Liver (tissue), 9 donors: Measurements from ENCODE around the gene ANKFN1. TPM values are rescaled to one million over a fixed set of nuclear protein-coding genes. Genes with fewer than 3 reads are reported as not detected.

ENCODE experiments used
- DNase-seq: peaks from one replicate; pipeline ENCODE4 v3.0.0-alpha.2; 2017; ENCODE audit warnings: low spot score
- H3K27ac ChIP-seq, 2 donors: one replicate each; pipeline ENCODE4 v1.7.0; 2013; ENCODE audit warnings: inconsistent platforms in 2 of 2, low read length in 2 of 2, control low read depth in 1 of 2, low read depth in 1 of 2, mild to moderate bottlenecking in 1 of 2
- H3K27me3 ChIP-seq, 4 donors: one replicate each; pipeline versions ENCODE4 v1.6.1 to v1.7.0; 2013; ENCODE audit warnings: low read length in 3 of 4, inconsistent platforms in 1 of 4, mild to moderate bottlenecking in 1 of 4, moderate library complexity in 1 of 4; ENCODE audit not compliant: control insufficient read depth in 4 of 4, insufficient read depth in 4 of 4
- H3K36me3 ChIP-seq, 4 donors: one replicate each; pipeline versions ENCODE4 v1.6.1 to v1.7.0; 2013; ENCODE audit warnings: low read length in 3 of 4, mild to moderate bottlenecking in 3 of 4, low read depth in 1 of 4, moderate library complexity in 1 of 4; ENCODE audit not compliant: control insufficient read depth in 4 of 4, insufficient read depth in 3 of 4
- H3K4me1 ChIP-seq, 4 donors: one replicate each; pipeline versions ENCODE4 v1.6.1 to v1.7.0; 2013; ENCODE audit warnings: low read length in 3 of 4, mild to moderate bottlenecking in 3 of 4, moderate library complexity in 1 of 4; ENCODE audit not compliant: control insufficient read depth in 4 of 4, insufficient read depth in 4 of 4
- H3K4me3 ChIP-seq, 3 donors: one replicate each; pipeline versions ENCODE4 v1.6.1 to v1.7.0; 2013; ENCODE audit warnings: low read length in 3 of 3, control low read depth in 1 of 3, low read depth in 1 of 3, mild to moderate bottlenecking in 1 of 3
- H3K9ac ChIP-seq, 2 donors: one replicate each; pipeline ENCODE4 v1.7.0; 2013; ENCODE audit warnings: low read length in 2 of 2, mild to moderate bottlenecking in 2 of 2, moderate library complexity in 2 of 2, control low read depth in 1 of 2, low read depth in 1 of 2
- H3K9me3 ChIP-seq, 4 donors: one replicate each; pipeline versions ENCODE4 v1.6.1 to v1.7.0; 2013; ENCODE audit warnings: low read length in 3 of 4; ENCODE audit not compliant: control insufficient read depth in 4 of 4
- ATF3 ChIP-seq: IDR thresholded peaks from 2 replicates; pipeline ENCODE4 v1.6.1; 2016; ENCODE audit warnings: antibody characterized with exemption
- CTCF ChIP-seq: fragments of 150-350 bp; IDR thresholded peaks from 2 replicates; pipeline ENCODE4 v1.5.1; 2017; ENCODE audit warnings: improper control_type of control experiment, low read depth, low read length; ENCODE audit not compliant: missing input control
- EGR1 ChIP-seq, 2 donors: IDR thresholded peaks; 2 replicates each; pipeline ENCODE4 v1.6.1; 2016 to 2018; ENCODE audit warnings: antibody characterized with exemption in 2 of 2, low read depth in 2 of 2
- FOXA1 ChIP-seq: IDR thresholded peaks from 2 replicates; pipeline ENCODE4 v1.6.1; 2016; ENCODE audit warnings: antibody characterized with exemption
- FOXA2 ChIP-seq: IDR thresholded peaks from 2 replicates; pipeline ENCODE4 v1.6.1; 2016; ENCODE audit warnings: antibody characterized with exemption
- GABPA ChIP-seq, 2 donors: IDR thresholded peaks in 1 of 2; conservative IDR thresholded peaks in 1 of 2; 2 replicates each; pipeline ENCODE4 v1.6.1; 2016; ENCODE audit warnings: antibody characterized with exemption in 2 of 2, mild to moderate bottlenecking in 1 of 2, moderate library complexity in 1 of 2
- HNF4G ChIP-seq: IDR thresholded peaks from 2 replicates; pipeline ENCODE4 v1.6.1; 2016; ENCODE audit warnings: antibody characterized with exemption
- JUND ChIP-seq, 2 donors: IDR thresholded peaks; 2 replicates each; pipeline ENCODE4 v1.6.1; 2016; ENCODE audit warnings: antibody characterized with exemption in 2 of 2
- MAX ChIP-seq: IDR thresholded peaks from 2 replicates; pipeline ENCODE4 v1.6.1; 2016; ENCODE audit warnings: antibody characterized with exemption
- NR2F2 ChIP-seq: IDR thresholded peaks from 2 replicates; pipeline ENCODE4 v1.6.1; 2016; ENCODE audit warnings: antibody characterized with exemption
- RAD21 ChIP-seq, 2 donors: IDR thresholded peaks; 2 replicates each; pipeline ENCODE4 v1.6.1; 2016; ENCODE audit warnings: antibody characterized with exemption in 2 of 2, mild to moderate bottlenecking in 2 of 2
- REST ChIP-seq: IDR thresholded peaks from 2 replicates; pipeline ENCODE4 v1.6.1; 2016; ENCODE audit warnings: antibody characterized with exemption, mild to moderate bottlenecking
- RXRA ChIP-seq, 2 donors: IDR thresholded peaks; 2 replicates each; pipeline ENCODE4 v1.6.1; 2017 to 2018; ENCODE audit warnings: antibody characterized with exemption in 2 of 2, mild to moderate bottlenecking in 1 of 2
- SP1 ChIP-seq: IDR thresholded peaks from 2 replicates; pipeline ENCODE4 v1.6.1; 2018; ENCODE audit warnings: antibody characterized with exemption, mild to moderate bottlenecking
- TAF1 ChIP-seq: conservative IDR thresholded peaks from 2 replicates; pipeline ENCODE4 v1.6.1; 2016; ENCODE audit warnings: antibody characterized with exemption, mild to moderate bottlenecking
- YY1 ChIP-seq: IDR thresholded peaks from 2 replicates; pipeline ENCODE4 v1.6.1; 2016; ENCODE audit warnings: antibody characterized with exemption, mild to moderate bottlenecking
- ZBTB33 ChIP-seq: IDR thresholded peaks from 2 replicates; pipeline ENCODE4 v1.6.1; 2016; ENCODE audit warnings: antibody characterized with exemption
- WGBS: extraction: QIAGEN DNeasy Blood & Tissue Kit; methylation state at CpG from one replicate; pipeline ENCODE4 v1.1.7; 2013; 5-methylcytosine and 5-hydroxymethylcytosine counted together
- polyA plus RNA-seq, 2 donors: library from polyadenylated mRNA; stranded (reverse) in 1 of 2; unstranded in 1 of 2; fragments of 200-250 nt in 1 of 2; fragments of >200 nt in 1 of 2; fragmentation: Nextera tagmentation in 1 of 2; extraction: Ambion mirVana in 1 of 2; gene quantifications; one replicate each; pipeline versions ENCODE4 v1.2.1 to v1.2.3, GENCODE V29; 2013 to 2015
- total RNA-seq, 2 donors: library from RNA; depleted of rRNA; stranded (reverse); fragments of >200 nt; gene quantifications; one replicate each; pipeline ENCODE4 v1.2.3, GENCODE V29; 2014
- donor health status: healthy.
- donor health status: healthy.
- donor health status: healthy.
- donor health status: healthy.
- donor health status: healthy.

The ANKFN1 gene
- total and polyA plus RNA-seq, 4 donors = not detected

- DNase-seq = no peak
- H3K9me3 ChIP-seq = no peaks in the 10 kb centered on the region
- H3K27ac ChIP-seq = no peak overlapping the region
- no peaks in the 10 kb centered on the region for H3K27me3 ChIP-seq
- 83% methylated on average over 2 of the region's 2 CpGs for WGBS
- no peaks in the 10 kb centered on the region for H3K4me1 ChIP-seq
- no peaks in the 10 kb centered on the region for H3K36me3 ChIP-seq
- no peak overlapping the region for H3K9ac ChIP-seq
- H3K4me3 ChIP-seq = no peak overlapping the region
- TF ChIP-seq FOXA2 (no peak), MAX (no peak), FOXA1 (no peak), REST (no peak), EGR1 (IDR thresholded peaks at IDR 0.05; ENCODE audit: low read depth in 2 of 2) (no peak), RAD21 (IDR thresholded peaks at IDR 0.05) (no peak), RXRA (IDR thresholded peaks at IDR 0.05) (no peak), YY1 (no peak), JUND (IDR thresholded peaks at IDR 0.05) (no peak), ATF3 (no peak), NR2F2 (no peak), SP1 (no peak), GABPA (IDR thresholded peaks at IDR 0.05 in 1 of 2, conservative IDR thresholded peaks at IDR 0.05 in 1 of 2) (no peak), TAF1 (no peak), HNF4G (no peak), ZBTB33 (no peak)
Measured at GRCh38 chr17:56488800-56489199, 335.5 kb downstream of the ANKFN1 start.

GRCh38 chr17:56489980-56490379 is 336.7 kb downstream of the ANKFN1 start:
- 81% methylated on average over 2 of the region's 2 CpGs for WGBS
- Histone ChIP-seq H3K36me3 (no peaks in the 10 kb centered on the region), H3K27ac (no peak overlapping the region), H3K4me3 (no peak overlapping the region), H3K27me3 (no peaks in the 10 kb centered on the region), H3K9me3 (no peaks in the 10 kb centered on the region), H3K4me1 (no peaks in the 10 kb centered on the region), H3K9ac (no peak overlapping the region)
- DNase-seq = no peak
- TF ChIP-seq TAF1 = no peak
- TF ChIP-seq FOXA1 = no peak
- no peak for TF ChIP-seq RAD21 (IDR thresholded peaks at IDR 0.05)
- TF ChIP-seq CTCF = no peak
- TF ChIP-seq SP1 = no peak
- TF ChIP-seq MAX = no peak
- no peak for TF ChIP-seq GABPA (IDR thresholded peaks at IDR 0.05 in 1 of 2, conservative IDR thresholded peaks at IDR 0.05 in 1 of 2)
- no peak for TF ChIP-seq NR2F2
- TF ChIP-seq ATF3 = no peak
